ENCODE data around the gene CFAP77. TPM values are rescaled to one million over a fixed set of nuclear protein-coding genes. Genes with fewer than 3 reads are reported as not detected.
A peak's percentile ranks its signal among the peaks of the same experiment; 100 is the strongest.

The CFAP77 gene
- total RNA-seq, 1 donor from 2014 or later: 1.8 TPM

- no peak for TF ChIP-seq EZH2phosphoT487 (IDR thresholded peaks at IDR 0.05)
- no peak for TF ChIP-seq CTCF (IDR thresholded peaks at IDR 0.05)
- TF ChIP-seq EZH2 (IDR thresholded peaks at IDR 0.05): no peak
- H3K27me3 ChIP-seq: peaks cover 10% of the 10 kb centered on the region
- Mint-ChIP-seq H3K27me3 (ENCODE audit: insufficient read depth, low read depth) (peaks cover 17% of the 10 kb centered on the region), H3K9me3 (no peaks in the 10 kb centered on the region), H3K27ac (no peak overlapping the region), H3K4me3 (peak overlapping the region; percentile 38), H3K4me1 (peaks cover 38% of the 10 kb centered on the region), H3K36me3 (no peaks in the 10 kb centered on the region)
- peaks cover 19% of the 10 kb centered on the region for H3K4me1 ChIP-seq
- H3K4me2 ChIP-seq: no peak overlapping the region
- H3K4me3 ChIP-seq: no peak overlapping the region
- DNase-seq (ENCODE audit: low spot score): no peak
- no peaks in the 10 kb centered on the region for H4K20me1 ChIP-seq (ENCODE audit: low read depth)
- no peaks in the 10 kb centered on the region for H3K79me2 ChIP-seq (ENCODE audit: low read depth)
- no peak overlapping the region for H3K27ac ChIP-seq
- H3K36me3 ChIP-seq: no peaks in the 10 kb centered on the region
- peaks cover 11% of the 10 kb centered on the region for H3F3A ChIP-seq (ENCODE audit: low read depth)
- H3K9me3 ChIP-seq (ENCODE audit: low read depth): no peaks in the 10 kb centered on the region
- no peak overlapping the region for H3K9ac ChIP-seq
- no peak overlapping the region for H2AFZ ChIP-seq (replicated peaks)
These were observed 34.1 kb downstream of the CFAP77 start for GRCh38 chr9:132443951-132444607.

- peaks cover 10% of the 10 kb centered on the region for H3K27me3 ChIP-seq
- no peaks in the 10 kb centered on the region for H3K36me3 Mint-ChIP-seq
- H3K27ac ChIP-seq: no peak overlapping the region
- no peak for DNase-seq (ENCODE audit: low spot score)
- H3K9ac ChIP-seq: no peak overlapping the region
- H3K27ac Mint-ChIP-seq: no peak overlapping the region
- H3K27me3 Mint-ChIP-seq (ENCODE audit: insufficient read depth, low read depth): peaks cover 17% of the 10 kb centered on the region
- H3K4me3 ChIP-seq: no peak overlapping the region
- no peak overlapping the region for H2AFZ ChIP-seq (replicated peaks)
- H3K4me2 ChIP-seq: no peak overlapping the region
- no peaks in the 10 kb centered on the region for H3F3A ChIP-seq (ENCODE audit: low read depth)
- H3K4me3 Mint-ChIP-seq: no peak overlapping the region
- no peaks in the 10 kb centered on the region for H4K20me1 ChIP-seq (ENCODE audit: low read depth)
- no peaks in the 10 kb centered on the region for H3K9me3 ChIP-seq (ENCODE audit: low read depth)
- H3K36me3 ChIP-seq: no peaks in the 10 kb centered on the region
- H3K9me3 Mint-ChIP-seq: no peaks in the 10 kb centered on the region
- peaks cover 27% of the 10 kb centered on the region for H3K4me1 Mint-ChIP-seq
- no peaks in the 10 kb centered on the region for H3K79me2 ChIP-seq (ENCODE audit: low read depth)
- H3K4me1 ChIP-seq: peaks cover 4% of the 10 kb centered on the region
- TF ChIP-seq EZH2phosphoT487 (IDR thresholded peaks at IDR 0.05) (no peak), CTCF (IDR thresholded peaks at IDR 0.05) (no peak), EZH2 (IDR thresholded peaks at IDR 0.05) (no peak)
These were observed 36.9 kb downstream of the CFAP77 start for GRCh38 chr9:132446887-132447286.

- Mint-ChIP-seq H3K27me3 (ENCODE audit: insufficient read depth, low read depth) (peaks cover 14% of the 10 kb centered on the region), H3K4me1 (peaks cover 30% of the 10 kb centered on the region), H3K36me3 (peaks cover 4% of the 10 kb centered on the region), H3K4me3 (no peak overlapping the region), H3K27ac (peak overlapping the region; percentile 82), H3K9me3 (no peaks in the 10 kb centered on the region)
- peak; percentile 78 for DNase-seq (ENCODE audit: low spot score)
- peaks cover 4% of the 10 kb centered on the region for H3K4me1 ChIP-seq
- no peak overlapping the region for H3K9ac ChIP-seq
- H3K27ac ChIP-seq: no peak overlapping the region
- no peaks in the 10 kb centered on the region for H3K36me3 ChIP-seq
- no peak overlapping the region for H3K4me2 ChIP-seq
- no peak overlapping the region for H3K4me3 ChIP-seq
- H3F3A ChIP-seq (ENCODE audit: low read depth): no peaks in the 10 kb centered on the region
- no peaks in the 10 kb centered on the region for H3K9me3 ChIP-seq (ENCODE audit: low read depth)
- TF ChIP-seq EZH2phosphoT487 (IDR thresholded peaks at IDR 0.05) (no peak), CTCF (IDR thresholded peaks at IDR 0.05) (peak; percentile 60), EZH2 (IDR thresholded peaks at IDR 0.05) (no peak)
- H4K20me1 ChIP-seq (ENCODE audit: low read depth): no peaks in the 10 kb centered on the region
- H3K79me2 ChIP-seq (ENCODE audit: low read depth): no peaks in the 10 kb centered on the region
- H2AFZ ChIP-seq (replicated peaks): no peak overlapping the region
- H3K27me3 ChIP-seq: peaks cover 10% of the 10 kb centered on the region
These were observed 37.3 kb downstream of the CFAP77 start for GRCh38 chr9:132447346-132447745.

Data from neural progenitor cell (in vitro differentiated cells).